GOT3 (cell line): ENCODE data around the gene PSENEN.
A peak's percentile ranks its signal among the peaks of the same experiment; 100 is the strongest.
"Not testable (repeated sequence)": the region's sequence is repeated elsewhere in the genome, so short reads cannot be mapped to it uniquely, and the experiment has no call there.

Experiments
- DNase-seq: peaks from one replicate; lab custom pipeline; 2025; ENCODE audit warnings: mixed read lengths; lab: John Stamatoyannopoulos, UW

The PSENEN gene

DNA sequence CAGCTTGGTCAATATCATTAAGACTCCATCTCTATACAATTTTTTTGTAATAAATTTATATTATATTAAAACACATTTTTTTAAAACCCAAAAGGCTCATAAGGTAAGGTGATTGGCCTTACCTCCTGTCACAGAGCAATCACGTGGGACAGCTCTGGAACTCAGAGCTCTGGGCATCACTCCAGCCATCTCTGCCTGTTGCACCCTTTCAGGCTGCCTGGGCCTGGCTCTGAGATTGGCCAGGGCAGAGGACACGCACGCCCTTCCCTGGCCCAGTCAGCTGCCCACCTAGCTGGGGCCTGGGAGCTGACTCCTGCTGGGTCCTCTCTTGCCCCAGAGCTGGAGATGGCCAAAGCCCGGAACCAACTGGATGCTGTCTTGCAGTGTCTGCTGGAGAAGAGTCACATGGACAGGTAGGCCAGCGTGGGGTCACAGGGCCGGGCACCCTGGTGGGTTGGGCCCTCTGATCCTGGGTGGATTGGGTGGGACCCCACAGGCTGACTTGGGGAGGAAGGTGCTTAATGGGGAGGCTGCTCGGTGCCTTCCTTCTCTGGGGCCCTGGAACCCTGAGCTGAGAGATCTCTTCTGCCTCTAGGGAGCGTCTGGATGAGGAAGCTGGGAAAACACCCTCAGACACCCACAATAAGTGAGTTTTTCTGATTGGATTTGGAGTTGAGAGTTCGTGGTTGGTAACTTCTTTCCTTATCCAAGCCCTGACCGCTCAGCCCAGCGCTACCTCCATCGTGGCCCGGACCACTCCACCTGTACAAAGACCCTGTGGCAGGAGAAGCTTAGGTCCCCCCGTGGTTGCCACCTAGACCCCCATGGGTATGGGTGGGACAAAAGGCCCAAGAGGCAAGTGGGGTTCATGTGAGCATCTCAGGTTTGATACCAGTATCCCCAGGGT is 6.6 kb downstream of the PSENEN start:
- no peak for DNase-seq

DNA sequence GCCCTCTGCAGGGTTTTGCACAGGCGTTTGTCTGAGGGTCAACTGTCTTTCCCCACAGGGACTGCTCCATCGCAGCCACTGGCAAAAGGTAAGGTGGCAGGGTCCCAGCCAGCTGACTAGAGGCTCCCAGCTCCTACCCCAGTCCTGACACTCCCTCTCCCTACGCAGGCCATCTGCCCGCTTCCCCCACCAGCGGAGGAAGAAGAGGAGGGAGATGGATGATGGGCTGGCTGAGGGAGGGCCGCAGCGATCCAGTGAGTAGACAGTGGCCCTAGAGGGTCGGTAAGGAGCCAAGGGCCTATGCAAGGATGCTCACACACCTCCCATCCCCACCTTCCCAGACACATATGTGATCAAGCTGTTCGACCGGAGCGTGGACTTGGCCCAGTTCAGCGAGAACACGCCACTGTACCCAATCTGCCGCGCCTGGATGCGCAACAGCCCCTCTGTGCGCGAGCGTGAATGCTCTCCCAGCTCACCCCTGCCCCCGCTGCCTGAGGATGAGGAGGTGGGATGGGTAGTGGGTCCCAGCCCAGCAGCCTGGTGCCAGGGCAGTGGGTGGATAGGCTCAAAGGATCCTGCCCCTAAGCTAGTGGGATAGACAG is 7.4 kb downstream of the PSENEN start:
- no peak for DNase-seq

DNA sequence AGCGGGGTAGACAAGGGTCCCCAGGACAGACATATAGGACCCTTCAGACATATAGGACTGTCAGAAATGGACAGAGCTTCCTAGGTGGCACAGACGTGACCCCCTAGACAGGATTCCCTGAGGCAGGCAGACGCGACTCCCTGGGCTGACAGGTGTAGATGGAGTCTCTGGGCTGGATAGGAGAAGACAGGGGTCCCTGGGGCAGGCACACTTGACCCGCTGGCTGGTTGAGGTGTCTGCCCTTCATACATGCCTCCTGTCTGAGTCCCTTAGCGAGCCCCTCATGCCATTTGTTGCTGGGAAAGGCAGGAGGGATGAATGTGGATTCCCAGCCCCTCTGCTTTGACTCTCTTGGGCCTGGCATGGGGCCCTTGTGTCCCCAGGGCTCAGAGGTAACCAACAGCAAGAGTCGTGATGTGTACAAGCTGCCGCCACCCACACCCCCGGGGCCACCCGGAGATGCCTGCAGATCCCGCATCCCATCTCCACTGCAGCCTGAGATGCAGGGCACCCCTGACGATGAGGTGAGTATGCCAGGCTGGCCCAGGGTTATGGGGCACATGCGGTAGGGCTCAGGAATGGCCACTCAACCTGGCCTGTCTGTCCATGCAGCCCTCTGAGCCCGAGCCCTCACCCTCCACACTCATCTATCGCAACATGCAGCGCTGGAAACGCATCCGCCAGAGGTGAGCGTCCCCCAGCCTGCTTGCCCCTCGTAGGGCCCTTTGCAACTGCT is 8.4 kb downstream of the PSENEN start:
- no peak for DNase-seq

DNA sequence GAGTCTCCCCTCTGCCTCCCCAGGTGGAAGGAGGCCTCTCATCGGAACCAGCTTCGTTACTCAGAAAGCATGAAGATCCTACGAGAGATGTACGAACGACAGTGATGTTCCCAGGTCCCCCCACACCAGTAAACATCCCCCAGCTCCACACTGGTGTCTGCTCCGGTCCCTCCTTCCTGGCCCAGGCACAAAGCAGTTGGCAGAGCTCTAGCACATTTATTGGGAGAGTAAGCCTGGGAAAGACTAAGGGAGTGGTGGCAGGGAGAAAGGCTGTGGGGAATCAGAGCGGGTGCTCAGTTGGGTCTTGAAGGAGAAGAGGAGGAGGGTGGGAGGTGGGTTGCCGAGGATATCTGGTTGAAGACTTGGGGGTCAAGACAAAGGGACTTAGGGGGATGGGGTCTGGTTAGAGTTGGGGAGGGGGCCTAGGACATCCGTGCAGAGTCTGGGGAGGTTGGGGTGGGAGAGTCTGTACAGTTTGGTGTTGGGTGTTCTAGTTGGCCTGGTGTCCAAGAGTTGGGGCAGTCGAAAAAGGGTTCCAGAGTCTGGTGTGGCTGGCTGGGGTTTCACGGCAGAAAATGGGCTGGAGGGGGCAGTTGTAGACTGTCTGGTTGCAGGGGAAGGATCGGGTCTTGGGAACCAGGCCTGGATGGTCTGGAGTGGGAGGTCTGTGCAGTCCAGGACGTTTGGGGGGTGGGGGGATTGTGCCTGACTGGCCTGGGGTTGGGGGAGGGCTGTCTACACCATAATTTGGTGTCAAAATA is 9.1 kb downstream of the PSENEN start:
- DNase-seq: no peak

DNA sequence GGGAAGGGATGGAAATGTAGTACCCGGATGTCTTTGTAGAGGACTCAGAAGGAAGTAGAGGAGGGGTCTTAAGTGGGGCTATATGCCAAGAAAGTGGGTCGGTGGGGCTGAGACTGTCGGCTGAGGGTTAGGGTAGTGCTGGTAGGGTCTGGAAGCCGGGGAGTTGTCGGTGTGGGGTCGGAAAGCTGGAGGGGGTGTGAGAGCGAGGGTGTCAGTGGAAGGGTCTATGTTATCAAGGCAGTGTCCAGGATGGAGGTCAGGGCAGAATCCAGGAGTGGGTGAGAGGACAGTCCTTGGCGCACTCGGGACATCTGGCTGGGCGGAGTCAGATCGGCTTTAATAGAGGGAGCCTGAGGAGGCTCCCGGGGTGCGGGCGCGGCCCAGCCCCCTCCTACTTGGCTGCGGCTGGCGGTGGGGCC is 9.7 kb downstream of the PSENEN start:
- no peak for DNase-seq

DNA sequence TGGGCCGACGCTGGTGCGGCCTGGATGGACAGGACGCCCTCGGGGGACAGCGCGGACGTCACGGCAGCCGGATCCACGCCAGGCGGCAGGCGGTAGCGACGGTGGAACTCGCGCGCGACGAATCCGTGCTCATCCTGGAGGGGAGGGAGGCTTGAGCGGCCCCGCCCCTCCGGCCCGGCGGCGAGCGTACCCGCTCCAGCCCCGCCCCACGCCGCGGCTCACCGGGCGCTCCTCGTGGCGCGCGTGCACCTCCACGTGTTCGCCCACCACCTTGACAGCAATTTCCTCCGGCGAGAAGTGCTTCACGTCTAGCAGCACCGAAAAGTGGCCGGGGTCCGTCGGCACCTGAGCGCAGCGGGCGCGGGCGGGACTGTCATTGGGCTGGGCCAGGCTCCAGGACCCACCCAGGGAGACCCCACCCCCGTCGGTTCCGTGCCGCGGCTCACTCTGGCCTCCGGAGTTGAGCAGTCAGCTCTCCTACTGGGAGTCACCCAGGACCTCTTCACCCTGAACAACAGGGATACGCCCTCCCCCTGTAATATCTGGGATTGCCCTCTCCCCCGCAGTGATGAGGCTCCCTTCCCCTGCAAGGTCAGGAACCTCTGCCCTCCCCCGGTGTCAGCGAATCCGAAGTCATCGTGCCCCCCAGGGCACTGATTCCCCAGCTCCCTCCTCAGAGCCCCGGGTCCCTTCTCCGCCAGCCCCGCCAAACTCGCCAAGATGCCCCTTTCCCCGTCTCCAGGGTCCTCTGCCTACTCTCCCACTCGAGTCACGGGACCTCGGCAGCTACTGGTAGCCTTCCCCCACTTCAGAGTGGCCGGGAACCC is 10.3 kb downstream of the PSENEN start:
- peak; percentile 32 for DNase-seq

DNA sequence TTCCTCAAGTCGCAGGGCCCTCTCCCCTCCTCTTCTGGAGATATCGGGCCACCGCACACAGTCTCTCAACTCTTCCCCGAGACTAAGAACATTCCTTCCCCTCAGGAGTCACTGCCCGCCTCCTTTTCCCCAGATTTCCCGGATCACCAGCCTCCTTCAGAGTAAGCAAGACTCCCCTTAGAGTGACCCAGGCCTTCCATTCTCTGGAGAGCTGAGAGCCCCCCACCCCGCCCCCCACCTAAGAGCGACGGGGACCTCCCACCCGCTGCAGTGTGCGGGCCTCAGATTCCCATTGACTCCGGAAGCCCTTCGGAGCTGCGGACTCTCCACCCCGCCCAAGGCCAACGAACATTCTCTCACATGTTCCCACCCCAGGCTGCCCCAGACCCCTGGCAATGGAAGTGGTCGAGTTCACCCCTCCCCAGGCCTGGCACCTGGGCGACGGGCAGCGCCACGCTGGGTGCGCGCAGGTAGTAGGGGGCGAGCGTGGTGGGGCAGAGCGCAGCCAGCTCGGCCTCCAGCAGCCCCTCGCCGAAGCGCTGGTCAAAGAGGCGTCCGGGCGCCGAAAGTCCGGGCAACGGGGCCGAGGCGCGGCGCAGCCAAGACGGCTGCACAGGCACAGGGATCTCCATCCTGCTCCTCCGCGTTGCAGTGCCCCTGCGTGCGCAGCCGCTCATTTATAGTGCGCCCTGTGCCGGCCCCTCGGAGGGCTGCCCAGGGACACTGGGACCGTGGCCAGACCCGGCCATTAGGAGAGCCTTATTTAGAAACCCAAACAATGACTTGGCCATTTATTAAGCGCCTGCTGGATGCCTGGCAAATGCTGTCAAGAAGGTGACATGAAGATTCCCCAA is 11.2 kb downstream of the PSENEN start, which contains the start of gene HSPB6:
Gene HSPB6 (minus strand): TSS at position 653 of the 854 bp plus-strand sequence. CDS start 21 bp downstream, at position 632.
- no peak for DNase-seq

DNA sequence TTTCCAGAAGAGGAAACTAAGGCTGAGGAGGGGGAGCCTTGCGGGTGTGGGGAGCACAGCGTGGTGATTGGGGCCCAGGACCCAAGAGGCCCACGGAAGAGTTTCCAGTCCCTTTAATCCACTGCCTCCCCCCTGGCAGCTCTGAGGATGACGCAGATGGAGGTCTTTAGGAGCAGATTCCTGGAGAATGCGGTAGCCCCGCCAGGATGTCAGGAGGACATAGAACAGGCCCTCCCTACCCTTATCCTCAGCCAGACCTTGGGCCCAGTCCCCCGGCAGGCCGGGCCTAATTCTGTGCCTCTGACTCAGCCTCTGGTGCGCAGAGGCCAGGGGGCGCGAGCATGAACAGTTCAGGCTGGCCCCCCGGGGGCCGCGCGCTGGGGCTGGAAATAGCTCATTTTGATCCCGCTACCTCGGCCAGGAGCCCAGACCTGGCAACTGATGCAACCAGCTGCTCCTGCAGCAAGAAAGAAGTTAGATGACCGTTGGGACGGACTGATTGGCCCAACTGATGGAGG is 11.8 kb downstream of the PSENEN start:
- peak; percentile 65 for DNase-seq

DNA sequence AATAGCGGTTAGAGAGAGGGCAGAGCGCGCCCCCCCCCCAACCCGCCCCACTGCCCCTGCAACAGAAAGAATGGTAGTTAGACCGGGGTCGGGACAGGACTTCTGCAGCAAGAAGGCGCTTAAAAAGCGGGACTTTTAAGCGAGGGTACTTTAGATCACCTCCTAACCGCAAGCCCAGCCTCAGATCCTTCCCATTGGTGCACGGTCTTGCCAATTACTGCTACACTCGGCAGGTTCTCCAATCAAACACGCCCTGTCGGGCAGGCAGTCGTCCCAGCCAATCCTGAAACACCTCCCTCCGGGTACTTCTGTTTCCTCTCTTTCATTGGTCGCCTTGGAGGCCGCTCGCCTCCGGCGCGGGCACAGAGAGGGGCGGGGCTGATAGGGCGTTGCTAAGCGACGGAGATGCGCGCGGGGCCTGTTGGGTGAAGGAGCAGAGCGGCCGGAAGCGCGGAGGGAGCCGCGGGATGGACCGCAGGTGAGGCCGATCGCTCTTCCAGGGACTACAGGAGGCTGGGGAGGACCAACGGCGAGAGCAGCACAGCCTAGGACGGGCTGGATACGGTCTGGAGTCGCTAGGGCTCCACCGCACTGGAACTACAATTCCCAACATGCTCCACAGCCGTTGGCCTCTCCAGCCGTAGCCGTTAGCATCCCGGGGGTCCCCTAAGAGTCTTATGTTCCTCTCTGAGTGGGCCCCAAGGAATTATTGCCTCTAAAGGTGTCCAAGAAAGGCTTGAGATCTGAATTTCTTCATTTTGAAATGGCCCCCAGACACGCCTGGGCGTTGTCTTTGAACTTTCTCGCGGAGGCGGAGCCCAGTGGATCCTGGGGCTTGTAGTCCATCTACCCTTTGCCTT is 12.5 kb downstream of the PSENEN start, which contains the start of gene PROSER3:
Gene PROSER3 (plus strand): TSS at position 428 of the 860 bp plus-strand sequence. CDS start 40 bp downstream, at position 468.
- DNase-seq: peak; percentile 94

DNA sequence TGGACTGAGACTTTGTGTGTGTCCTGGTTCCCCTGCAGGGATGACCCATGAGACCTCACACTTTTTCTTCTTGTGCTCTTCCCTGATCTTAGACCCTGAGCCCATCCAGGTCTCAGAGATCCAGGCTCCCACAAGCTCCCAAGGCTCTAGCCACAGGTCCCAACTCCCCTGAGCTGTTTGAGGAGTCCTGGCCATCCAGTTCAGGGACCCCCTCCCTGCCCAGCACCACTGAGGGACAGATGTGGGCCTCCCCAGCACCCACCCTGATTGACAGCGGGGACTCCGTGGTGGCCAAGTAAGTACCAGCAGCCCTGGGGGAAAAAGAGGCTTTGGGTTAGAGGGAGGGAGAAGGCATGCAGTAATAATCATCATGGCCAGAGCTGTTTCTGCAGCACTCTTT is 14.2 kb downstream of the PSENEN start:
- no peak for DNase-seq

DNA sequence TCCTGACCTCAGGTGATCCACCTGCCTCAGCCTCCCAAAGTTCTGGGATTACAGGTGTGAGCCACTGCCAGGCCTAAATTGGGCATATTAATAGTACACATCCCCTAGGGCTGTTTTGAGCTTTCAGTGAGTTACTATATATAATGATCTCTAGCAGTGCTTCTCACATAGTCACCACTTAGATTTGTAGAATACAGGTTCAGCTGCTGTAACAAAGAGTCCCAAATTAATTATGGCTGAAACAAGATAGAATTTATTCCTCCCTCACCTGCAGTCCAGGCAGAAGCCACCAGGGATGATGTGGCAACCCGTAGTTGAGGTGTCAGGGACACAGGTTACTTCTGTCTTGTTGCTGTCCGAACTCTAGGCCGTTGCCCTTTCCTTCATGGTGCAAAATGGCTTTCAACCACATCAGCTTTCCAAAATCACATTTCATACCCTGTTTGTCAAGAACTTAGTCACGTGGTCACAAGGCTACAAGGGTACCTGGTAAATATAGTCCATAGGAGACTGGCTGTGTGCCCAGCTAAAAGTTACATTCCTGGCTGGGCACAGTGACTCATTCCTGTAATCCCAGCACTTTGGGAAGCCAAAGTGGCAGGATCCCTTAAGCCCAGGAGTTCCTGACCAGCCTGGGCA is 15.4 kb downstream of the PSENEN start:
- no peak for DNase-seq

DNA sequence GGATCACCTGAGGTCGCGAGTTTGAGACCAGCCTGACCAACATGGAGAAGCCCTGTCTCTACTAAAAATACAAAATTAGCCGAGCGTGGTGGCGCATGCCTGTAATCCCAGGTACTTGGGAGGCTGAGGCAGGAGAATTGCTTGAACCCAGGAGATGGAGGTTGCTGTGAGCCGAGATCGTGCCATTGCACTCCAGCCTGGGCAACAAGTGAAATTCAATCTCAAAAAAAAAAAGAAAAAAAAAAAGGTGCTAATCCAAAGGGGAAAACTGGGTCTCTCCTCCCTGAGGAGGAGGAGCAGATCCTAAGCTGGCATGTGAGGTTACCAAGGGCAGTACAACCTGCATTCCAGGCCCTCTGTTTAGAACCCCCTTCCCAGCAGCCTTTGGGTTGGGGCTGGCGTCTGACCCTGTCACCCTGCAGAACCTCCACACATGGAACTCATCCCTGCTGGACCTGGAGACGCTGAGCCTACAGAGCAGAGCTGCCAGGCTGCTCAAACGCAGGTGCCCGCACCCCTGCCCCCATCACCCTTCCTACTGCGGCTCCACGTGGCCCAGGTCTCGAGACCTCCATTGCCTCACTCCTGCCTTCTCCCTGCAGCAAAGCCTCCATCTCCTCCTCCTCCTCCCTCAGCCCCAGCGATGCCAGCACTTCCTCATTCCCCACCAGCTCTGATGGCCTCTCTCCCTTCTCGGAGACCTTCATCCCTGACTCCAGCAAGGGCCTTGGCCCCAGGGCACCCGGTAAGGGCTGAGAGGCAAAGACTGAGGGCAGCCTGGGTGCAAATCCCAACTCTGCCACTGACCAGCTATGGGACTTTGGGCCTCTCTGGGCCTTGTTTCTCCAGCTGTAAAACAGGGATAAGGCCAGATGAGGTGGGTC is 19.2 kb downstream of the PSENEN start:
- DNase-seq: no peak

DNA sequence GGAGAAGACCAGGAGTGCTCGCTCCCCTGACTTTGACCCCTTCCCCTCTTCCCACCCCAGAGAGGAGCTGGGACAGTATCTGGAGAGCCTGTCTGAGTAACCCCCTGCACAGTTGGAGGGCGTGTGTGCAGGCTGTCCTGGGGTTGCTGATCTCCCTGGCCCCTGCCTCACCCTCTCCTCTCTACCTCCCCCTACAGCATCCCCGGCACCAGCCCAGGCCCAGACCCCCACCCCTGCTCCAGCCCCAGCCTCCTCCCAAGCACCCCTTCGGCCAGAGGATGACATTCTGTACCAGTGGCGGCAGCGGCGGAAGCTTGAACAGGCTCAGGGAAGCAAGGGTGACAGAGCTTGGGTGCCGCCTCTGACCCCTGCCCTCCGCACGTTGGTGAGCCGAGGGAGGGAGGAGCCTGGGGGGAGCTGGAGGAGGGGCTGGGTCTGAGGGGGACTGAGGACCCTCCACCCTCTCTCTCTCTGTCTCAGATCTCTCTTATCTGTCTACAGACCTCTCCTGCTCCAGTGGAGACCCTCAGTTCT is 21.2 kb downstream of the PSENEN start:
- no peak for DNase-seq

DNA sequence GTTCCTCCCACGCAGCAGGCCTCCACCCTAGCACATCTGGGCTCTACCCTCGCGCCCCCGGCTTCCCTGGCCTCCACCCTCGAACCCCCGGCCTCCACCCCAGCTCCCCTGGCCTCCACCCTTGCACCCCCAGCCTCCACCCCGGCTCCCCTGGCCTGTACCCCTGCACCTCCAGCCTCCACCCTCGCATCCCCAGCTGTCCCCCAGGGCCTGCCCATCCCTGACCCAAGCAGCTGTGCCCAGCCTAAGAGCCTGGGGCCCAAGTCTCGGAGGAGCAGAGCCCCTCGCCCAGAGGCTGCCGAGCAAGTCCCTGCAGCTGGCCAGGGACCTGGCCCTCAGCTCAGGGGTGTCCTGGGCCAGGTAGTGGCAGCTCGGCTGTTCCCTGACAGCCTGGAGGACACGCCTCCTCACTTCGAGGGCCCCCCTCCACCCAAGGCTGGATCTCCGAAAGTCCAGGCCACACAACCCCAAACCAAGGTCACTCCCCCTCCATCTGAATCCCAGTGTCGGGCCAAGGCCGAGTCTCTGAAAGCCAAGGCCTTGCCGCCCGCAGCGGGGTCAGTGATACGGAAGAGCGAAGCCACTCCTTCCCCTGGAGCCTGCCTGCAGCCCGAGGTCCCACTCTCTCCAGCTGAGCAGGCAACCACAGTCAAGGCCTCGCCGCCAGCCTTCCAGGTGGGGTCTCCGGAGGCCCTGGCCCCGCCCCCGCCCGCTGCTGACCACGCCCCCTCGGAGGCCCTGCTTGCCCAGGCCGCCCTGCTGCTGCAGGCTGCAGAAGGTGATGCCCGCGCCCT is 22.0 kb downstream of the PSENEN start:
- no peak for DNase-seq

DNA sequence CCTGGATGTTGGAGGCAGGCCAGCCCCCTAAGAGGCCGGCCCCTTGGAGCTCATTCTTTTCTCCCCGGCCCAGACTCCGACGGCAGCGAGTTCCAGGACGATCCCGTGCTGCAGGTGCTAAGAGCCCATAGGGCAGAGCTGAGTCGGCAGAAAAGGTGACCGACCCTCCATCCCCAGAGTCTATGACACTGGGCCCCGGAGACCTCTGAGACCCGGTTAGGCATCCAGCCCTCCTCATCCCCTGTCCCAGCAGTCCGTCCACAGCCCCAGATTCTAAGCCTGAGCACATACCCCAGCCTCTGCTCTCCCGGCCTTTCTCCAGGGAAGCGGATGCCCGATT is 22.6 kb downstream of the PSENEN start:
- no peak for DNase-seq

DNA sequence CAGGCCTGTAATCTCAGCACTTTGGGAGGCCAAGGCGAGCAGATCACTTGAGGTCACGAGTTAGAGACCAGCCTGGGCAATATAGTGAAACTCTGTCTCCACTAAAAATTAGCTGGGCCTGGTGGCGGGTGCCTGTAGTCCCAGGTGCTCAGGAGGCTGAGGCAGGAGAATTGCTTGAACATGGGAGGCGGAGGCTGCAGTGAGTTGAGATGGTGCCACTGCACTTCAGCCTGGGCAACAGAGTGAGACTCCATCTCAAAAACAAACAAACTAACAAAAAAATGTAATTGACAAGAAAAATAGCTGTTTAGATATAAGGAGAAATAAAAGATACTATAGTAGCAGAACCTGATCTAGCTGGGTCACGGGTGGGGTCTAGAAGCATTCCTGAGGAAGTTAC is 26.9 kb downstream of the PSENEN start:
- not testable (repeated sequence) for DNase-seq
